GM12892 (cell line): ENCODE measurements around the gene QPCTL.

ENCODE experiments used
- POLR2A ChIP-seq: IDR thresholded peaks from 2 replicates; pipeline ENCODE4 v1.6.1; 2011; ENCODE audit warnings: low read depth, low read length, control low read depth
- TAF1 ChIP-seq: IDR thresholded peaks from 2 replicates; pipeline ENCODE4 v1.6.1; 2011; ENCODE audit warnings: low read depth, mild to moderate bottlenecking, control low read depth, low read length, borderline replicate concordance

DNA sequence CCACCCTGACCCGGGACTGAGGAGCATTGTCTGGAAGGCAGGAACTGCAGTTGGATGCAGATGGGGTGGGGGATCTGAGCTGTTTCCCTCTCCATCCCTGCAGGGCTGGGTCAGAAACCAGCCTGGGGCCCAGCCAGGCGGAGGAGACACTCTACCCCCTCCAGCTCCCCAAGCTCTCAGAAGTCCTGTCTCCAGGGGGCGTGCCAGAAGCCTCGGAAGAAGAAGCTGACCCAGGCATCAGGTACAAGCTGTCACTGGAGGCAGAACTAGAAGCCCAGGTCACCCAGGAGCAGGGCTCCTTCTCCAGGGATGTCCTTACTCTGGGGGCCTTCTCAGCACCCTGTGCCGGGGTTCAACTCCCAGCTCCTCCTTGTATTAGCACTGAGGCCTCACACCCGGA is 61.1 kb downstream of the QPCTL start:
- TF ChIP-seq POLR2A (no peak), TAF1 (no peak)
